Panc1 (cell line): Measurements from ENCODE around the gene STAM. TPM values are rescaled to one million over a fixed set of nuclear protein-coding genes. Genes with fewer than 3 reads are reported as not detected.

Experiments
- ATAC-seq: fragments of 200-7000 bp; cut with Tn5 transposase; 2 replicates; pipeline ENCODE4 v1.9.1; 2020; ENCODE audit warnings: mild to moderate bottlenecking, moderate library complexity
- BruUV-seq: library from RNA; stranded (reverse); fragments of 400-500 nt; replicated peaks from 2 replicates; lab custom pipeline; 2021; lab: Mats Ljungman, UMichigan
- CTCF ChIA-PET: fragments of 300-600 bp; sonication (Branson Sonifier 250); formaldehyde crosslinking; loops from one replicate; lab custom pipeline; 2022; ENCODE audit warnings: antibody characterized with exemption; lab: Charles Lee
- POLR2A ChIA-PET: fragments of 300-600 bp; sonication (Branson Sonifier 250); formaldehyde crosslinking; loops from one replicate; lab custom pipeline; 2022; ENCODE audit warnings: antibody characterized with exemption; lab: Charles Lee
- DNase-seq: peaks from one replicate; pipeline ENCODE4 v3.0.0-alpha.2; 2010; ENCODE audit warnings: low read depth, low spot score
- H3K27ac ChIP-seq: 2 replicates; pipeline ENCODE4 v1.5.1; 2011; ENCODE audit warnings: mild to moderate bottlenecking, low read length, inconsistent platforms
- H3K27me3 ChIP-seq: fragments of 200-500 bp; sonication (Bioruptor generic); 2 replicates; pipeline ENCODE4 v1.6.0; 2014; ENCODE audit warnings: low read length, inconsistent platforms; ENCODE audit not compliant: control insufficient read depth, insufficient read depth
- H3K36me3 ChIP-seq: fragments of 200-500 bp; sonication (Bioruptor generic); 2 replicates; pipeline ENCODE4 v1.5.1; 2014; ENCODE audit warnings: inconsistent platforms, mild to moderate bottlenecking, low read length, moderate library complexity; ENCODE audit not compliant: control insufficient read depth, insufficient read depth
- H3K4me1 ChIP-seq: 2 replicates; pipeline ENCODE4 v1.5.1; 2011; ENCODE audit warnings: inconsistent platforms, mild to moderate bottlenecking, low read length, moderate library complexity; ENCODE audit not compliant: control insufficient read depth, insufficient read depth
- H3K4me3 ChIP-seq, 2 experiments: 2 replicates each; pipeline ENCODE4 v1.5.1; 2011 to 2012; ENCODE audit warnings: low read depth in 2 of 2, low read length in 2 of 2, mild to moderate bottlenecking in 2 of 2, inconsistent platforms in 1 of 2, moderate library complexity in 1 of 2
- H3K9me3 ChIP-seq: fragments of 200-500 bp; sonication (Bioruptor generic); 2 replicates; pipeline ENCODE4 v1.5.1; 2014; ENCODE audit warnings: low read depth, mild to moderate bottlenecking, inconsistent platforms, low read length, moderate library complexity; ENCODE audit not compliant: control insufficient read depth, insufficient read depth
- POLR2AphosphoS5 ChIP-seq: IDR thresholded peaks from 2 replicates; pipeline ENCODE4 v1.6.1; 2012; ENCODE audit warnings: mild to moderate bottlenecking, low read depth, low read length, moderate library complexity
- SIN3A ChIP-seq: IDR thresholded peaks from 2 replicates; pipeline ENCODE4 v1.6.1; 2012; ENCODE audit warnings: low read depth, mild to moderate bottlenecking, low read length, moderate library complexity, borderline replicate concordance; ENCODE audit not compliant: insufficient read depth
- TCF7L2 ChIP-seq: IDR thresholded peaks from 2 replicates; pipeline ENCODE4 v1.6.1; 2011; ENCODE audit warnings: mild to moderate bottlenecking, low read depth, low read length, inconsistent platforms
- in situ Hi-C: cut with HindIII; loops from 2 replicates; pipeline ENCODE4 v1.10.0; 2016; ENCODE audit warnings: low sequenced_read_pairs, low pct_unique_long_range_greater_than_20kb
- intact Hi-C: fragments of 100-400 bp; cut with micrococcal nuclease; formaldehyde crosslinking; loops from one replicate; pipeline ENCODE4 v1.10.0; 2022; ENCODE audit not compliant: unreplicated experiment
- total RNA-seq: library from RNA; stranded (reverse); gene quantifications from one replicate; pipeline ENCODE4 v1.2.1, GENCODE V29; 2021; ENCODE audit not compliant: unreplicated experiment
- TF ChIP-seq, protein P1 (sequence below): fragments of 450-650 bp; IDR thresholded peaks from 2 replicates; pipeline ENCODE4 v1.5.1; 2017; ENCODE audit warnings: mild to moderate bottlenecking
- TF ChIP-seq, protein P2 (sequence below), 2 experiments: IDR thresholded peaks; 2 replicates each; pipeline ENCODE4 v1.6.1; 2011 to 2012; ENCODE audit warnings: low read depth in 2 of 2, control low read depth in 1 of 2, low read length in 1 of 2, mild to moderate bottlenecking in 1 of 2, moderate library complexity in 1 of 2; ENCODE audit not compliant: insufficient read depth in 1 of 2

STAM gene
- total RNA-seq, 1 experiment from 2014 or later: 18.9 TPM

DNA sequence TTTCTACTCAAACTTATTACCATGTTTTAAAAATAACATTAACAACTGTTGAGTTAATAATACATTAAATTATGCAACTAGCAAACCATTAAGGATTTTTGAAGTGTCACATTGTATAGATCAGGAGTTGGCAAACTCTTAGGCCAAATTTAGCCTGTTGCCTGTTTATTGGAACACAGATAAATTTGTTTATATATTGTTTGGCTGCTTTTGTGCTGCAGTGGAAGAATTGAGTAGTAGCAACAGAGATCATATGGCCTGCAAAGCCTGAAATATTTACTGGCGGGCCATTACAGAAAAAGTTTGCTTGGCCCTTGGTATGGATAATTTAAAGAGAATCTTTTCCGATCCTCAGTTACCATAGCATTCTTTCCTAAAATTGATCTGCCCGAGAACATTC lies 57.4 kb downstream of the STAM start:
- CTCF ChIA-PET: no interaction called here
- Histone ChIP-seq H3K27ac (no peak overlapping the region), H3K9me3 (no peaks in the 10 kb centered on the region), H3K4me1 (no peaks in the 10 kb centered on the region), H3K27me3 (no peaks in the 10 kb centered on the region), H3K4me3 (no peak overlapping the region), H3K36me3 (no peaks in the 10 kb centered on the region; the same call in 1 of the 2 replicates)
- ATAC-seq (no peak), DNase-seq (no peak)
- BruUV-seq: no TSS peak
- TF ChIP-seq, protein P1, sequence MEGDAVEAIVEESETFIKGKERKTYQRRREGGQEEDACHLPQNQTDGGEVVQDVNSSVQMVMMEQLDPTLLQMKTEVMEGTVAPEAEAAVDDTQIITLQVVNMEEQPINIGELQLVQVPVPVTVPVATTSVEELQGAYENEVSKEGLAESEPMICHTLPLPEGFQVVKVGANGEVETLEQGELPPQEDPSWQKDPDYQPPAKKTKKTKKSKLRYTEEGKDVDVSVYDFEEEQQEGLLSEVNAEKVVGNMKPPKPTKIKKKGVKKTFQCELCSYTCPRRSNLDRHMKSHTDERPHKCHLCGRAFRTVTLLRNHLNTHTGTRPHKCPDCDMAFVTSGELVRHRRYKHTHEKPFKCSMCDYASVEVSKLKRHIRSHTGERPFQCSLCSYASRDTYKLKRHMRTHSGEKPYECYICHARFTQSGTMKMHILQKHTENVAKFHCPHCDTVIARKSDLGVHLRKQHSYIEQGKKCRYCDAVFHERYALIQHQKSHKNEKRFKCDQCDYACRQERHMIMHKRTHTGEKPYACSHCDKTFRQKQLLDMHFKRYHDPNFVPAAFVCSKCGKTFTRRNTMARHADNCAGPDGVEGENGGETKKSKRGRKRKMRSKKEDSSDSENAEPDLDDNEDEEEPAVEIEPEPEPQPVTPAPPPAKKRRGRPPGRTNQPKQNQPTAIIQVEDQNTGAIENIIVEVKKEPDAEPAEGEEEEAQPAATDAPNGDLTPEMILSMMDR: no peak
- TF ChIP-seq POLR2AphosphoS5 (no peak), SIN3A (no peak), TCF7L2 (no peak)
- TF ChIP-seq, protein P2, sequence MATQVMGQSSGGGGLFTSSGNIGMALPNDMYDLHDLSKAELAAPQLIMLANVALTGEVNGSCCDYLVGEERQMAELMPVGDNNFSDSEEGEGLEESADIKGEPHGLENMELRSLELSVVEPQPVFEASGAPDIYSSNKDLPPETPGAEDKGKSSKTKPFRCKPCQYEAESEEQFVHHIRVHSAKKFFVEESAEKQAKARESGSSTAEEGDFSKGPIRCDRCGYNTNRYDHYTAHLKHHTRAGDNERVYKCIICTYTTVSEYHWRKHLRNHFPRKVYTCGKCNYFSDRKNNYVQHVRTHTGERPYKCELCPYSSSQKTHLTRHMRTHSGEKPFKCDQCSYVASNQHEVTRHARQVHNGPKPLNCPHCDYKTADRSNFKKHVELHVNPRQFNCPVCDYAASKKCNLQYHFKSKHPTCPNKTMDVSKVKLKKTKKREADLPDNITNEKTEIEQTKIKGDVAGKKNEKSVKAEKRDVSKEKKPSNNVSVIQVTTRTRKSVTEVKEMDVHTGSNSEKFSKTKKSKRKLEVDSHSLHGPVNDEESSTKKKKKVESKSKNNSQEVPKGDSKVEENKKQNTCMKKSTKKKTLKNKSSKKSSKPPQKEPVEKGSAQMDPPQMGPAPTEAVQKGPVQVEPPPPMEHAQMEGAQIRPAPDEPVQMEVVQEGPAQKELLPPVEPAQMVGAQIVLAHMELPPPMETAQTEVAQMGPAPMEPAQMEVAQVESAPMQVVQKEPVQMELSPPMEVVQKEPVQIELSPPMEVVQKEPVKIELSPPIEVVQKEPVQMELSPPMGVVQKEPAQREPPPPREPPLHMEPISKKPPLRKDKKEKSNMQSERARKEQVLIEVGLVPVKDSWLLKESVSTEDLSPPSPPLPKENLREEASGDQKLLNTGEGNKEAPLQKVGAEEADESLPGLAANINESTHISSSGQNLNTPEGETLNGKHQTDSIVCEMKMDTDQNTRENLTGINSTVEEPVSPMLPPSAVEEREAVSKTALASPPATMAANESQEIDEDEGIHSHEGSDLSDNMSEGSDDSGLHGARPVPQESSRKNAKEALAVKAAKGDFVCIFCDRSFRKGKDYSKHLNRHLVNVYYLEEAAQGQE (IDR thresholded peaks at IDR 0.05; ENCODE audit: insufficient read depth in 1 of 2, low read depth in 2 of 2, low read length in 1 of 2): no peak
- in situ Hi-C loops: no loop called here
- POLR2A ChIA-PET: no interaction called here
- intact Hi-C loops: no loop called here

DNA sequence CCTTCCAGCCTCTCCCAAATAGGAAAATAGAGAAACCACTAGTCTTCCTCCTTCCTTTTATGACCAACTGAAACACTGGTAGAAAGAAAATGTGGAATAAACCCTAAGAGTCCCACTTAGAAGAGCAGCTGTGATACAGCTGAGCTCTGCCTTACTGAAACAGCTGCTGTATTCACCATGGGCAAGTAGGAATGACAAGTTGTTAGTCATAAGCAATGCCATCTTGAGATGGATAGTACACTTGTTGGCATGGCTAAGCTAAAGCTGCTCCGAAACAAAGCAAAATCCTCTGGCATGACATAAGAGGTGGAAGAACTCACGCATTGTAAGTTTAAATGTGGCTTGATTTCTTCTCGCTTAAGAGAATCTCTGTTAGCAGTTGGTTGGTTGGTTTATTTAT lies 59.8 kb downstream of the STAM start:
- ATAC-seq (no peak), DNase-seq (no peak)
- Histone ChIP-seq H3K27ac (no peak overlapping the region), H3K9me3 (no peaks in the 10 kb centered on the region), H3K4me3 (no peak overlapping the region), H3K36me3 (no peaks in the 10 kb centered on the region), H3K27me3 (no peaks in the 10 kb centered on the region), H3K4me1 (no peaks in the 10 kb centered on the region)
- BruUV-seq: no TSS peak
- in situ Hi-C loops (no loop called here), intact Hi-C loops (no loop called here)
- POLR2A ChIA-PET: no interaction called here
- TF ChIP-seq, protein P1: no peak
- CTCF ChIA-PET: no interaction called here
